ENCODE data around the gene NTHL1.

GRCh38 chr16:2082983-2083364, 35.3 kb upstream of the NTHL1 start:
- no peak for TF ChIP-seq CTCF (IDR thresholded peaks at IDR 0.05; ENCODE audit: low read depth, low read length, poor library complexity, severe bottlenecking)
- no peak for TF ChIP-seq EZH2phosphoT487 (IDR thresholded peaks at IDR 0.05; ENCODE audit: borderline replicate concordance, low read length)

Measured in DOHH2 (cell line).